GM13977 (cell line): Measurements from ENCODE around the gene FIGNL2.
A peak's percentile ranks its signal among the peaks of the same experiment; 100 is the strongest.

Experiments used
- DNase-seq: peaks from one replicate; pipeline ENCODE4 v3.0.0; 2012; ENCODE audit warnings: low spot score
- in situ Hi-C: fragments of 300-500 bp; cut with MboI; formaldehyde crosslinking; loops from one replicate; pipeline ENCODE4 v1.12.0; 2022; ENCODE audit warnings: low sequenced_read_pairs, low pct_unique_long_range_greater_than_20kb, mixed read lengths, inconsistent platforms; ENCODE audit not compliant: unreplicated experiment
- TF ChIP-seq, protein P1 (sequence below): IDR thresholded peaks from 2 replicates; pipeline ENCODE4 v1.5.1; 2012; ENCODE audit warnings: mild to moderate bottlenecking, control low read depth; ENCODE audit not compliant: insufficient read depth; ENCODE audit errors: extremely low read depth, missing control alignments

Gene FIGNL2

DNA sequence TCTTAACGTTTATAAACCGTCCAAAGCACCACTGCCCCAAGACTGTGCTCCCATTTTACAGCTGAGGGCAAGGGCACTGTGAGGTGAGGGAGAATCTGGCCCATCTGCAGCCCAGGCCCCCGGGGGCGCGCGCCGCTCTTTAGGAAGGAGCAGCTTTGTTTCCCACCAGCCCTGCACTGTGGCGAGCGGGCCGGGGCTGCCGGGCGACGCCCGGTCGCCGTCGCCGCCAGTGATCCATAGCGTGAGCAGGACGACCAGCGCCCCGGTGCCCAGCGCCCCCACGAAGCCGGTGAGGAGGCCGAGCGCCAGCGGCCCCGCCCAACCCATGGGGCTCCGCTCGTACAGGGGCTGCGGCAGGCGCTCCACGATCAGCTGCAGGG, 34.6 kb downstream of the FIGNL2 start:
- DNase-seq: no peak
- in situ Hi-C loops: no loop called here
- TF ChIP-seq, protein P1, sequence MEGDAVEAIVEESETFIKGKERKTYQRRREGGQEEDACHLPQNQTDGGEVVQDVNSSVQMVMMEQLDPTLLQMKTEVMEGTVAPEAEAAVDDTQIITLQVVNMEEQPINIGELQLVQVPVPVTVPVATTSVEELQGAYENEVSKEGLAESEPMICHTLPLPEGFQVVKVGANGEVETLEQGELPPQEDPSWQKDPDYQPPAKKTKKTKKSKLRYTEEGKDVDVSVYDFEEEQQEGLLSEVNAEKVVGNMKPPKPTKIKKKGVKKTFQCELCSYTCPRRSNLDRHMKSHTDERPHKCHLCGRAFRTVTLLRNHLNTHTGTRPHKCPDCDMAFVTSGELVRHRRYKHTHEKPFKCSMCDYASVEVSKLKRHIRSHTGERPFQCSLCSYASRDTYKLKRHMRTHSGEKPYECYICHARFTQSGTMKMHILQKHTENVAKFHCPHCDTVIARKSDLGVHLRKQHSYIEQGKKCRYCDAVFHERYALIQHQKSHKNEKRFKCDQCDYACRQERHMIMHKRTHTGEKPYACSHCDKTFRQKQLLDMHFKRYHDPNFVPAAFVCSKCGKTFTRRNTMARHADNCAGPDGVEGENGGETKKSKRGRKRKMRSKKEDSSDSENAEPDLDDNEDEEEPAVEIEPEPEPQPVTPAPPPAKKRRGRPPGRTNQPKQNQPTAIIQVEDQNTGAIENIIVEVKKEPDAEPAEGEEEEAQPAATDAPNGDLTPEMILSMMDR: no peak

DNA sequence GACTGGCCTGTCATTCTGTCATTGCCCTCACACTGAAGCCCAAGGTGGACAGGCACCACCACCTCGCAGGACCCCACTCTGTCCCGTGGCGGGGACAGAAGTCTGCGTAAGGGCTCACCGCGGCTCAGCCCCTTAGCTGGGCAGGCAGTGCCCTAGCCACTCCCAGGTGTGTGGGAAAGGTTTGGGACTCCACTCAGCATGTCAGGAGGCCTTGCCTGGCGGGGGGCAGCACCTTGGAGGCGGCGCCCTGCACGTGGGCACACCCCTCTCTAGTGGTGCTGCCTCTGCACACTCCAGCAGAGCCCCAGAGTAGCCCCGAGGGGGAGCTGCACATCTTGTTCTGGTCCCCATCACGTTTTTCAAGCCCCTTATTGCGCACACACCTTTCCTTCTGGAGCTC, 35.6 kb downstream of the FIGNL2 start:
- DNase-seq: no peak
- in situ Hi-C loops: no loop called here
- TF ChIP-seq, protein P1: no peak

DNA sequence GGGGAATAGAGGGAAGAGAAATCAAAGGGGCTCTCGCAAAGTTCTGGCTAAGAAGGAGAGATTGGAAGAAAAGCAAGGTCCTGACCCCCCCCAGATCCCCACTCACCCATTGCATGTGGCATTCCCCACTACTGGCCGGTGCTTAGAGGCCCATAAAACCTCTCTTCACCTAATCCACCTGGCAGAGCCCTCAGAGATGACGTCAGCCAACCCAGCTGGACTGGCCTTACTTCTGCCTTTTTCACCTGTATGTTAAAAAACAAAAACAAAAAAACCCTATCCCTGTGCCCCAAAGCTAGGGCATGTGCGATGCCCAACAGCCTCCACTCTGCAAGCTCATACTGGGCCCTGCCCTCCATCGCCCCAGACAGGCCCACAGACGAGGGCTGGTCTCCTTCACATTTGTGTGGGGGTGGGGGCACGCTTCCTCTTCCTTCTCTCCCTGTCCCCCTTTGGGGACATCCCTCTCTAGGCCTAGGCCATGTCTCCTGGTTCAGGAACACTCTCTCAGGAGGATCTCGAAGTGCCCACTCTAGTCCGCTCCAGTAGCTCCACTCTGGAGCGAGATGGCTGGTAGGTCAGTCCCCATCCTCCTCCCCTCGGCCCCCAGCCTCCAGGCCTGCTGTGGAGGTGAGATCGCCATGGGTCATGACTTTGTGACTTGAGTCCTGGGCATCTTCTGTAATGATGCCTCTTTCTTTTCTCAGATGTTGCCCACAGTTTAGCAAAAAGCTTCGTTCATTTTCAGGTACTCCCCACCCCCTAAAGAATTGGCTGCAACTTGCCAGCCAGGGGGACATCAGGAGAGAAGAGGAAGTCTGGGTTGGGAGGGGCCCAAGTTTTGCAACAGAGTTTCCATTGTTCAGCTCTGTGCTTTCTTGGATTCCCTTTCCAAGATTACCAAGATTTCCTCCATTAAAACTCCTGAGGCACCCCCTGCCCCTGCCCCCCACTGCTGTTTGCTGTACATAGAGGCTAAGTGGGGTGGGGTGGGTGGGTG, 37.0 kb downstream of the FIGNL2 start:
- TF ChIP-seq, protein P1: no peak
- DNase-seq: peak; percentile 23
- in situ Hi-C loops: no loop called here

DNA sequence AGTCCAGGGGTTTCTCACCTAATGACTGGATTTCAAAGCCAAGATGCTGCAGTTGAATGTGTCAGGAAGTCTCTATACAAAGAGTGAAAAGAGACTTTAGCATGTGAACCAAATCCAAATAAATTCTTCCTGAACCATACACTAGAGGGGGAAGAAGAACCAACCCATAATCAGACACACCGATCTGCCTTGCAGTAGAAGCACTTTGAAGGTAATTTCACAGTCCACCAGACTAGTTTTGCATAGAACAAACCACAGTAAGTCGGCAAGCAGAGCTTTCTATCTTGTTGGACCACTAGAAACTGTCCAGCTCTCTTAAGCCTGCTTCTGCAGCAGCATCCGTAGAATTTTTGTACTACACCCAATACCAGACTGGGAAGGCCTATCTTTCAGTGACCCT, 39.3 kb downstream of the FIGNL2 start:
- TF ChIP-seq, protein P1: no peak
- in situ Hi-C loops: no loop called here
- DNase-seq: no peak

DNA sequence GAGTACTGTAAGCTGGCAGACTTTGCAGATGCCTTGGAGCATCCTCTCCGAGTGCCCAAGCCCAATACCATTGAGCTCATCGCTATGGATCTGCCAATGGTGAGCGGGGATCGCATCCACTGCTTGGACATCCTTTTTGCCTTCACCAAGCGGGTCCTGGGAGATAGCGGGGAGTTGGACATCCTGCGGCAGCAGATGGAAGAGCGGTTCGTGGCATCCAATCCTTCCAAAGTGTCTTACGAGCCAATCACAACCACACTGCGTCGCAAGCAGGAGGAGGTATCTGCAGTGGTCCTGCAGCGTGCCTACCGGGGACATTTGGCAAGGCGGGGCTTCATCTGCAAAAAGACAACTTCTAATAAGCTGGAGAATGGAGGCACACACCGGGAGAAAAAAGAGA, 41.6 kb downstream of the FIGNL2 start:
- in situ Hi-C loops: no loop called here
- TF ChIP-seq, protein P1: no peak
- no peak for DNase-seq

DNA sequence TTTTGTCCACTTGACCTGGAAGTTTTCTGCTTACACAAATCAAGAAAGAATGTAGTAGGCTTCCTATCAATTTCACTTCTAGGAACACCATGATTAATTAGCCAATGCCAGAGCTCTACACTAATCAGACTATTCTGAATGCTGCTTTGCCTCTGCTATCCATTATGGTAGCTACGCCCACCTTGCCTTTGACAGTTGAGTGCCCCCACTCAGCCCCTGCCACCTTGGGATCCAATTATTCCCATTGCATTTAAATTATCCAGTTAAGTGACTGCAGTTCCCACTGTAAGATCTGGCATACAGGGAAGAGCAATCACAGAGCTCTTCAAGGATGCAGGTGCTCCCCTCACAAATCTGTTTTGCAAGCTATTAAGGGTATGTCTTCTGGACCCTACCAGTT, 47.5 kb downstream of the FIGNL2 start:
- no peak for DNase-seq
- in situ Hi-C loops: no loop called here
- TF ChIP-seq, protein P1: no peak
